GM19455 (cell line): ENCODE data around the gene FUBP1.
A peak's percentile ranks its signal among the peaks of the same experiment; 100 is the strongest.
"Not testable (repeated sequence)": the region's sequence is repeated elsewhere in the genome, so short reads cannot be mapped to it uniquely, and the experiment has no call there.

Experiments
- ATAC-seq: cut with Tn5 transposase; IDR thresholded peaks from one replicate; pipeline ENCODE4 v1.9.1; 2021; ENCODE audit not compliant: unreplicated experiment

The FUBP1 gene

GRCh38 chr1:77978969-77979876 lies at the start of gene FUBP1:
FUBP1 (minus strand) TSS chr1:77979072; CDS start chr1:77979004, 68 bp downstream.
- peak; percentile 79 for ATAC-seq

DNA sequence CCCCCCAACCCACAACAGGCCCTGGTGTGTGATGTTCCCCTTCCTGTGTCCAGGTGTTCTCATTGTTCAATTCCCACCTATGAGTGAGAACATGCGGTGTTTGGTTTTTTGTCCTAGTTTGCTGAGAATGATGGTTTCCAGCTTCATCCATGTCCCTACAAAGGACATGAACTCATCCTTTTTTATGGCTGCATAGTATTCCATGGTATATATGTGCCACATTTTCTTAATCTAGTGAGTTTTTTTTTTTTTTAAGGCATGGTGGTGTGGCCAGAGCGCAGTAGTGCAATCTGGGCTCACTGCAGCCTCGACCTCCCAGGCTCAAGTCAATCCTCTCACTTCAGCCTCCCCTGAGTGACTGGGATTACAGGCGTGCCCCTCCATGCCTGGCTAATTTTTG lies 42.3 kb upstream of the FUBP1 start:
- ATAC-seq = not testable (repeated sequence)

GRCh38 chr1:78019024-78019423 lies 40.2 kb upstream of the FUBP1 start:
- no peak for ATAC-seq

DNA sequence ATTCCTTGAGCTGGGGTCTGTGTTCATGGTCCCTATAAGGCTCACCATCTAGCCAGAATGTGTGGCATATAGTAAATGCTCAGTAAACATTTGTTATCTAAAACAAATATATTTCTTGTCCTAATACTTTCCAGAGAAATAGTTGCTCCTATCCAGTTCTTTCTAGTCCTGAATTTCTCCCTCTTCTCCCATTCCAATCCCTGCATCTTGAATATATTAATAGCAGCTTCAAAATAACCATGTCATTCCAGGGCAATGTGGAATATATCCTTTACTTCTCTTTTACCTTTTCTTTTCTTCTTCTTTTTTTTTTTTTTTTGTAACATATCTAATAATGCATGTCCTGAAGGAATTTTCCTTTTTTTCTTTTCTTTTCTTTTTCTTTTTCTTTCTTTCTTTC lies 36.3 kb upstream of the FUBP1 start:
- ATAC-seq = no peak

DNA sequence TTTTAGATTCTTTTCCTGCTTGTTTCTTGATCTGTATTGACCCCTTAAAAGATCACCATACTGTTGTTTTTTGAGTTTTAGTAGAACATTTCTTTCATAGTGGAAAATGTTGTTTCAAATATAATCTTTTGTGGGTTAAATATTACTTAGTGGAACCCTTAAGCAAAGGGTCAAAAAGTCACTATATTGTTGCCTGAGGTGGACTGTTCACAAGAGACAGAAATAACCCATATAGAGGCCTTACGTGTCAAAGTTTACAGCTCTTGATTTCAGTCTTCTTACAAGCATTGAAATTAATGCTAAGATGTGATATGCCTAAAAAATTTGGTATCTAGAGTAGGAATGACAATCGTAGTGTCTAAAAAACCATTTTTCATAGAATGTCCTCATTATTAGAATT lies 32.2 kb upstream of the FUBP1 start:
- no peak for ATAC-seq

DNA sequence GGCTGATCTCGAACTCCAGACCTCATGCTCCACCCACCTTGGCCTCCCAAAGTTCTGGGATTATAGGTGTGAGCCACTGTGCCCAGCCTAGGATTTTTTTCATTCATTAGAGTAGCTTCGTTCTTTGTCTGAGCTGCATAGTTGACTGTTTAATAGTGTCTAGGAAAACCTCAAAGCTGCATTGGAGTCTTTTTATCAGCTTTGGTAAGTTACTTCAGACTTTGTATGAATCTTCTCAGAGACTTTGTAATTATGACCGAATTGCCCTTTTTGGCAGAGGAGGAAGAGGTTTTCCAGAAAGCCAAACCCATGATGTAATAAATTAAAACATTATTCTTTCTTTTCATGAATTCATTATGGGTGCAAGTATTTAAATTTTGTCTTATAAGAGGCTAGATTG lies 31.0 kb upstream of the FUBP1 start:
- ATAC-seq = no peak

GRCh38 chr1:78009276-78009675 lies 30.4 kb upstream of the FUBP1 start:
- no peak for ATAC-seq

DNA sequence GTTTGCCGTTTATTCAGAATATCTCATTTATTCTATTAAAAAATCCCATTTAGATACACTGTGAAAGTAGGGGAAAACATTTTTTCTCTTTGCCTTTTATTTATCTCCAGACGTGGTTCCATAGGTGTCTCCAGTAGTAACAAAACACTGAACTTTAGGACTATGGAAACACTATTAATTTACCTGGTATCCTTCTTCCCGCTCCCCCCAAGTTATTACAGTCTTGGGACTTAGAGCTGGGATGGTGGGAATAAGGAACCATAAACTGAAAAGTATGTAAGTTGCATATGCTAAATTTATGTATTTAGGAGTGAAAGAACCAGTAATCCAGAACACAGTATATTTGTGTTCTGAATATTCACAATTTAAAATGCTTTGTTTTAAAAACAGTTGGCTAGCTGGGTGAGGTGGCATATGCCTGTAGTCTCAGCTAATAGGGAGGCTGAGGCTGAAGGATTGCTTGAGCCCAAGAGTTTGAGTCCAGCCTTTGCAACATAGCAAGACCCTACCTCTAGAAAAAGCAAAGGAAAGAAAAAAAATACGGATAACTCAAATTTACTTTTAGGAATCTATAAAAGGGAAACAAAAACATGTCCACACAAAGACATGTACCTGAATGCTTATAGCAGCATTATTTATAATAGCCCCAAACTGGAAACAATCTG lies 28.9 kb upstream of the FUBP1 start:
- ATAC-seq = no peak

DNA sequence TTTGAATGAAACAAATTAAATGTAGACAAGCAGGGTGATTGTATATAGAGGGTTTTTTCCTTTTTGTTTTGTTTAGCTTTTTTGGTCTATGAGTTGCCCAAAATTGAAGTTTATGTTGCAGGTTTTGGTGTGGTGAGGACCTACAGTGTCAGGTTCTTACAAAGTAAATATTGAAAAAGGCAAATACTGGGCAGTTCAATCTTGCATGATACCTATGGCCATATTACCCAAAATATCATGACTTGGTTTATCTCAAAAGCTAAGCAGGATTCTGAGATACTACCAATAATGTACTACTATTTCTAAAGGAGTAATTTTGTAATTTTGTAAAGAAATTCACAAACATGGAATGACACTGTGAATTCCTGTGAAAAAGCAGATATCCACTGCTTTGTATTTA lies 27.6 kb upstream of the FUBP1 start:
- ATAC-seq = no peak

GRCh38 chr1:78005755-78006154 lies 26.9 kb upstream of the FUBP1 start:
- no peak for ATAC-seq

DNA sequence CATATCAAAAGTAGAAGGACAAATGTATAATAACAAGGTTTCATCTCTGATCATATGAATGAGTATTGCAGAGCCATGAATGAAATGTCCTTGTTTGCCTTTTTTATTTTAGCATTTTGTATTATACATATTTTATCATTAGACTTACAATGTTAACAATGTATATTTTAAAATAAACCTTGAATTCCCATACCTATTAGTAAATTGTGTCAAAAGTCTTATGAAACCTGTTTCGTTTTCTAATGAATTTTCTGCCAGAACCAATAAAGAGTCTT lies 26.5 kb upstream of the FUBP1 start:
- no peak for ATAC-seq

DNA sequence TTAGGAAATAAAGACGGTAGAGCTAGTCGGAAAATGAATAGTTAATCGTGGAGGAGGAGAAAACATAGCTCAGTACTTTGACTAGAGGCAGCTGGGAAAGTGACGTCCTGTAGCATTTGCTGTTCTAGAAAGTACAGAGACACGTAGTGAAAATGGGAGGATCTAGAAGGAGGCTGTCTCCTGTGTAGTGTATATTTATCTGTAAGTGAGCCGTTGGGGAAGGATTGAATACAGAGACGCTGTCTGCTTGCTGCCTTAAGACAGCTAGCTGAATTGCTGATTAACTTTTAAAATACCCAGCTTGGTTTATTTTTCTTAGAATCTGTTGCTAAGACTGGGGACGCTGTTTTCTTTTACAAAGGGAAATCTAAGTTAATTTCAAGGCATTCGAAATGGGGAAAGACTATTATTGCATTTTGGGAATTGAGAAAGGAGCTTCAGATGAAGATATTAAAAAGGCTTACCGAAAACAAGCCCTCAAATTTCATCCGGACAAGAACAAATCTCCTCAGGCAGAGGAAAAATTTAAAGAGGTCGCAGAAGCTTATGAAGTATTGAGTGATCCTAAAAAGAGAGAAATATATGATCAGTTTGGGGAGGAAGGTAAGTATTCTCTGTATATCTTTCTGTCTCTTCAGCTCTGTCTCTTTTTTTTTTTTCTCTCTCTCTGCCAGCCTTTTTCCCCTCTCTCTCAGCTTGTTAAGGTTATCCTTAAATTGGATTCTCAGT lies 26.0 kb upstream of the FUBP1 start, which contains the start of gene DNAJB4:
TSS of gene DNAJB4 (plus strand) at position 221 of the 729 bp plus-strand sequence. CDS start at position 393, 172 bp downstream.
- ATAC-seq = peak; percentile 98

DNA sequence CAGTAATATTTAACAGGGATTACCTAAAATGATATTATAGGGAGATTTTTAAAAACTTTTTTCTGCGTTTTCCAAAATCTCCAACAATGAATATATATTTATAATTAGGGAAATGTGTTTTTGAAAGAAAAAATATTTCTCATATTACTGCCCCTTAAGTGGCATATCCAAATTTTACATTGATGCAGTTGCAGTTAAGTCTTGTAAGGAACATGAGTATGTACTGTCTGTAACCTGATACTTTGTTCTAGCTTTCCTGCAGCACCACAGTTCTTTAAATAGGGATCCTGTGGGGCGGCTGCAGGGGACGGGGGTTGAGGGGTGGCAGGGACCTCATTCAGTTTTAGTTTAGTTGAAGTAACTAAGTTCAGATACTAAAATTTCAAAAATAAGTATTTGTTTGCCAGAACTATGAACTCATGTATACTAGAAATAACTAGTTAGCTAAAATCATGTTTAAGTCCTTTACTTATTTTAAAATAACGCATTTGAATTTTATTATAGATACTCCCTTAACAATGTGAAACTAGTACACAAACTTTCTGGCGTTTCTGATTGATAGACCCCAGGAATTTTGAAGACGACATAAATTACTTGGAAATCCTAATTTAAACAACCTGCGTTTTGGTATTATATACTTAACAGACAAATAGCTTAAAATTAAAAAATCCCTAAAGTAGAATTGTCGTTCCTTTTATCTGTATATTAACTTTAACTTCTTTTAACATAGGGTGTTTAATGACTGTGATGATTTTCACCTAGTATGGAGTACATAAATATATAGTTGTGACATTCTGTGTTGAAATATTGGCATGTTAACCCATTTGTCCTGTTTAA lies 25.2 kb upstream of the FUBP1 start:
- ATAC-seq = peak; percentile 61

DNA sequence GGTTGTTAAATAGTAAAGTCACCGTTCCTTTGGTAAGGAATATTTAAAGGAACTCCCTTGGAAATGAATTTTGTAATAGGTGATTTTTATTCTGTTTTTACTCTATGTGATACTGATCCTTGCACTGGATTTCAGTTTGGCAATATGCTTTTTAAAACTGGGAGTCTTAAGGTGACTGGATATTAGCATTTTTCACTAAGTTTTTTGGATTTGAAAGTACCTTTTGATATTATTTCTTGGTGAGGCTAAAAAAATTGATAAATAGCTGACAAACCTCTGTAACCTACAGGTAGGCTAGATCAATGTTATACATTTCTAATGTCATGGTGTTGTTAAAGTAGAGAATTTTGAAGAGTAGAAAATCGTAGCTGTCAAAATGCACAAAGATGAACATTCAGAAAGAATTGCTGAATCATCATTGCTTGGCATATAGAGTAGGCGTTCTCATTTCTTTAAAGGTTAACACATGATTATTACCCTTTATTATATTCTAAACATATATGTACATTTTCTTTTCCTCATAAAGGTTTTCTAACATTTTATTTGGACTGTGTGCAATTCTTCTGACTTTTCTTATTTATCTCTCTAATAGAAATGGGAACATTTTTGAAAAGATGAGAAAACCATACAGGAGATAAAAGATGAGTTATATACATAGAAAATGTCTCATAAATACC lies 24.3 kb upstream of the FUBP1 start:
- no peak for ATAC-seq

GRCh38 chr1:78000536-78000935 lies 21.7 kb upstream of the FUBP1 start:
- not testable (repeated sequence) for ATAC-seq

- ATAC-seq = no peak
These were observed 17.9 kb upstream of the FUBP1 start for GRCh38 chr1:77996734-77997133.

DNA sequence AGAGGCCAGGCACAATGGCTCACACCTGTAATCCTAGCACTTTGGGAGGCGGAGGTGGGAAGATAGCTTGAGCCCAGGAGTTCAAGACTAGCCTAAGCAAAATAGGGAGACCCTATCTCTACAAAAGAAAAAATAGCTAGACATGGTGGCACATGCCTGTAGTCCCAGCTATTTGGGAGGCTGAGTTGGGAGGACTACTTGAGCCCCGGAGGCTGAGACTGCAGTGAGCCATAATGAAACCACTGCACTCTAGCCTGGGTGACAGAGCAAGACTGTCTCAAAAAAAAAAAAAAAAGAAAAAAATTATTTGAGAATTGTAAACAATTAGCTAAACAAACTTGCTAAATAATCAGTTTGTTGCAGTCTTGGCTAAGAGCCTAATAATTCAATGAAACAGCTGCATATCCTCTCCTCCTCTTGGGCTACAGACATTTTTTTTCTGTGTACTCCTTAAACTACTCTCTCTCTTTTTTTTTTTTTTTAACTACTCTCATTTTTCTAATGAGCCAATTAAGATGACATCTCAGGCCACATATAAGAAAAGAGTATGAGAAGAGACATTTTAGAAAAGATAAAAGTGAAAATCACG lies 15.3 kb upstream of the FUBP1 start:
- no peak for ATAC-seq

DNA sequence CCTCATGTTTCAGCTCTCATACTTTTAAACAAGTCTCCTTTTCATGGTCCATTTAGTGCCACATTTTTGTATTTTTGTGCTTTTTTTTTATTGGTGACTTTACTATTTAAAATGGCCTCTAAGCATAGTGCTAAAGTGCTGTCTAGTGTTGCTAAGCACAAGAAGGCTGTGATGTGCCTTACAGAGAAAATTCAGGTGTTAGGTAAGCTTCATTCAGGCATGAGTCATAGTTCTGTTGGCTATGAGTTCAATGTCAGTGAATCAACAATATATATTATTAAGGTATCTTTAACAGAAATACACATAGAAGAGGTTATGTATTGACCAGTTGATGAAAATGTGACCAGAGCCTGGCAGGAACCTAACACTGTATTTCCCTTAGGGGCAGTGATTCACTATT lies 12.8 kb upstream of the FUBP1 start:
- ATAC-seq = no peak

GRCh38 chr1:77990629-77991204 lies 11.8 kb upstream of the FUBP1 start:
- no peak for ATAC-seq

DNA sequence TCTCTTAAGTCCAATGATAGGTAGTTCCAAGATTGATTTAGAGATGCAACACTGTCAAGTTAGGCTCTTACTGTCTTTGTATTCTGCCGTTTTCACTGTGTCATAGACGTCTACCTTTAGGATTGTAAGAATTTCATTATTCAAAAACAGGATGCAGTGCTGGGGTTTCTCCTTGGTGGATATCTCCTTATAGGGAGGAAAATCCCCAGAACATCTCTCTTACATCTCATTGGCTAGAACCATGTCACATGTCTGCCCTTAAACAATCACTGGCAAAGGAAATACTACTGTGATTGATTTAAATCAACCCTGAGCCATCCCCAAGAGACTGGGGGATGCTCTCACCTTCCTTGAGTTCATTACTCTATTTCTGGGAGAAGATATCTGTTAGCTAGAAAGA lies 10.9 kb upstream of the FUBP1 start:
- no peak for ATAC-seq
